Measurements from ENCODE around the gene DNAH14. TPM values are rescaled to one million over a fixed set of nuclear protein-coding genes. Genes with fewer than 3 reads are reported as not detected.
"Not testable (repeated sequence)": the region's sequence is repeated elsewhere in the genome, so short reads cannot be mapped to it uniquely, and the experiment has no call there.

DNAH14 gene
- polyA plus RNA-seq, 1 donor from 2014 or later: 24.9 TPM

DNA sequence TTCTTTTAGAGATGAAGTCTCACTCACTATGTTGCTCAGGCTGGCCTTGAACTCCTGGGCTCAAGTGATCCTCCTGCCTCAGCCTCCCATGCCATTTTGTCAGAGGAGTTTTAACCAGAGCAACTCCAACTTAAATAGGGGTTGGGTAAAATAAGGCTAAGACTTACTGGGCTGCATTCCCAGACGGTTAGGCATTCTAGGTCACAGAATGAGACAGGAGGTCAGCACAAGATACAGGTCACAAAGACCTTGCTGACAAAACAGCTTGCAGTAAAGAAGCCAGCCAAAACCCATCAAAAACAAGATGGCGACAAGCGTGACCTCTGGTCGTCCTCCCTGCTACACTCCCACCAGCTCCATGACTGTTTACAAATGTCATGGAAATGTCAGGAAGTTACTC lies 5.7 kb upstream of the DNAH14 start:
- H3K4me2 ChIP-seq (ENCODE audit: low read length): no peak overlapping the region
- H3K79me2 ChIP-seq (replicated peaks; ENCODE audit: insufficient read depth, low read length): no peaks in the 10 kb centered on the region
- H3K9ac ChIP-seq (ENCODE audit: low read length): no peak overlapping the region
- H3K9me3 ChIP-seq (ENCODE audit: low read length): no peaks in the 10 kb centered on the region
- no peaks in the 10 kb centered on the region for H3K9me2 ChIP-seq (ENCODE audit: insufficient read depth, low read length)
- TF ChIP-seq TAF1 (IDR thresholded peaks at IDR 0.05; ENCODE audit: low read depth) (no peak), MXI1 (conservative IDR thresholded peaks at IDR 0.05; ENCODE audit: poor library complexity, severe bottlenecking) (no peak), RAD21 (conservative IDR thresholded peaks at IDR 0.05) (no peak), EZH2 (IDR thresholded peaks at IDR 0.05; ENCODE audit: borderline replicate concordance, insufficient read depth, low read length, poor library complexity, severe bottlenecking) (no peak), POLR2AphosphoS5 (IDR thresholded peaks at IDR 0.05) (no peak), SMC3 (conservative IDR thresholded peaks at IDR 0.05; ENCODE audit: poor library complexity) (no peak), EP300 (conservative IDR thresholded peaks at IDR 0.05; ENCODE audit: poor library complexity, severe bottlenecking) (no peak)
- TF ChIP-seq, protein P1, sequence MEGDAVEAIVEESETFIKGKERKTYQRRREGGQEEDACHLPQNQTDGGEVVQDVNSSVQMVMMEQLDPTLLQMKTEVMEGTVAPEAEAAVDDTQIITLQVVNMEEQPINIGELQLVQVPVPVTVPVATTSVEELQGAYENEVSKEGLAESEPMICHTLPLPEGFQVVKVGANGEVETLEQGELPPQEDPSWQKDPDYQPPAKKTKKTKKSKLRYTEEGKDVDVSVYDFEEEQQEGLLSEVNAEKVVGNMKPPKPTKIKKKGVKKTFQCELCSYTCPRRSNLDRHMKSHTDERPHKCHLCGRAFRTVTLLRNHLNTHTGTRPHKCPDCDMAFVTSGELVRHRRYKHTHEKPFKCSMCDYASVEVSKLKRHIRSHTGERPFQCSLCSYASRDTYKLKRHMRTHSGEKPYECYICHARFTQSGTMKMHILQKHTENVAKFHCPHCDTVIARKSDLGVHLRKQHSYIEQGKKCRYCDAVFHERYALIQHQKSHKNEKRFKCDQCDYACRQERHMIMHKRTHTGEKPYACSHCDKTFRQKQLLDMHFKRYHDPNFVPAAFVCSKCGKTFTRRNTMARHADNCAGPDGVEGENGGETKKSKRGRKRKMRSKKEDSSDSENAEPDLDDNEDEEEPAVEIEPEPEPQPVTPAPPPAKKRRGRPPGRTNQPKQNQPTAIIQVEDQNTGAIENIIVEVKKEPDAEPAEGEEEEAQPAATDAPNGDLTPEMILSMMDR (IDR thresholded peaks at IDR 0.05; ENCODE audit: poor library complexity, severe bottlenecking): no peak
- TF ChIP-seq, protein P2, sequence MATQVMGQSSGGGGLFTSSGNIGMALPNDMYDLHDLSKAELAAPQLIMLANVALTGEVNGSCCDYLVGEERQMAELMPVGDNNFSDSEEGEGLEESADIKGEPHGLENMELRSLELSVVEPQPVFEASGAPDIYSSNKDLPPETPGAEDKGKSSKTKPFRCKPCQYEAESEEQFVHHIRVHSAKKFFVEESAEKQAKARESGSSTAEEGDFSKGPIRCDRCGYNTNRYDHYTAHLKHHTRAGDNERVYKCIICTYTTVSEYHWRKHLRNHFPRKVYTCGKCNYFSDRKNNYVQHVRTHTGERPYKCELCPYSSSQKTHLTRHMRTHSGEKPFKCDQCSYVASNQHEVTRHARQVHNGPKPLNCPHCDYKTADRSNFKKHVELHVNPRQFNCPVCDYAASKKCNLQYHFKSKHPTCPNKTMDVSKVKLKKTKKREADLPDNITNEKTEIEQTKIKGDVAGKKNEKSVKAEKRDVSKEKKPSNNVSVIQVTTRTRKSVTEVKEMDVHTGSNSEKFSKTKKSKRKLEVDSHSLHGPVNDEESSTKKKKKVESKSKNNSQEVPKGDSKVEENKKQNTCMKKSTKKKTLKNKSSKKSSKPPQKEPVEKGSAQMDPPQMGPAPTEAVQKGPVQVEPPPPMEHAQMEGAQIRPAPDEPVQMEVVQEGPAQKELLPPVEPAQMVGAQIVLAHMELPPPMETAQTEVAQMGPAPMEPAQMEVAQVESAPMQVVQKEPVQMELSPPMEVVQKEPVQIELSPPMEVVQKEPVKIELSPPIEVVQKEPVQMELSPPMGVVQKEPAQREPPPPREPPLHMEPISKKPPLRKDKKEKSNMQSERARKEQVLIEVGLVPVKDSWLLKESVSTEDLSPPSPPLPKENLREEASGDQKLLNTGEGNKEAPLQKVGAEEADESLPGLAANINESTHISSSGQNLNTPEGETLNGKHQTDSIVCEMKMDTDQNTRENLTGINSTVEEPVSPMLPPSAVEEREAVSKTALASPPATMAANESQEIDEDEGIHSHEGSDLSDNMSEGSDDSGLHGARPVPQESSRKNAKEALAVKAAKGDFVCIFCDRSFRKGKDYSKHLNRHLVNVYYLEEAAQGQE (IDR thresholded peaks at IDR 0.05; ENCODE audit: borderline replicate concordance): no peak
- H3F3A ChIP-seq (ENCODE audit: insufficient read depth, low read length, poor library complexity, severe bottlenecking): no peaks in the 10 kb centered on the region
- no peaks in the 10 kb centered on the region for H4K20me1 ChIP-seq (ENCODE audit: insufficient read depth)
- H2AFZ ChIP-seq (ENCODE audit: low read depth, low read length): no peak overlapping the region
- no peak overlapping the region for H3K4me3 ChIP-seq (ENCODE audit: low read length)
- H3K27ac ChIP-seq (ENCODE audit: low read length): no peak overlapping the region
- H3K36me3 ChIP-seq (ENCODE audit: insufficient read depth, low read length): no peaks in the 10 kb centered on the region
- H3K27me3 ChIP-seq (ENCODE audit: insufficient read depth, low read depth, low read length): no peaks in the 10 kb centered on the region

DNA sequence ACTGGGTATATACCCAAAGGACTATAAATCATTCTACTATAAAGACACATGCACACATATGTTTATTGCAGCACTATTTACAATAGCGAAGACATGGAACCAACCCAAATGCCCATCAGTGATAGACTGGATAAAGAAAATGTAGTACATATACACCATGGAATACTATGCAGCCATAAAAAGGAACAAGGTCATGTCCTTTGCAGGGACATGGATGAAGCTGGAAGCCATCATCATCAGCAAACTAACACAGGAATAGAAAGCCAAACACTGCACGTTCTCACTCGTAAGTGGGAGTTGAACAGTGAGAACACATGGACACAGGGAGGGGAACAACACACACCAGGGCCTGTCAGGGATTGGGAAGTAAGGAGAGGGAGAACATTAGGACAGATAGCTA lies 1.8 kb upstream of the DNAH14 start:
- not testable (repeated sequence) for H3K4me2 ChIP-seq (ENCODE audit: low read length); H3K27me3 ChIP-seq (ENCODE audit: insufficient read depth, low read depth, low read length); H3K79me2 ChIP-seq (replicated peaks; ENCODE audit: insufficient read depth, low read length); H3K27ac ChIP-seq (ENCODE audit: low read length); H3F3A ChIP-seq (ENCODE audit: insufficient read depth, low read length, poor library complexity, severe bottlenecking); H4K20me1 ChIP-seq (ENCODE audit: insufficient read depth); H3K4me3 ChIP-seq (ENCODE audit: low read length); H2AFZ ChIP-seq (ENCODE audit: low read depth, low read length); H3K36me3 ChIP-seq (ENCODE audit: insufficient read depth, low read length); H3K9ac ChIP-seq (ENCODE audit: low read length); H3K9me3 ChIP-seq (ENCODE audit: low read length); H3K9me2 ChIP-seq (ENCODE audit: insufficient read depth, low read length)

DNA sequence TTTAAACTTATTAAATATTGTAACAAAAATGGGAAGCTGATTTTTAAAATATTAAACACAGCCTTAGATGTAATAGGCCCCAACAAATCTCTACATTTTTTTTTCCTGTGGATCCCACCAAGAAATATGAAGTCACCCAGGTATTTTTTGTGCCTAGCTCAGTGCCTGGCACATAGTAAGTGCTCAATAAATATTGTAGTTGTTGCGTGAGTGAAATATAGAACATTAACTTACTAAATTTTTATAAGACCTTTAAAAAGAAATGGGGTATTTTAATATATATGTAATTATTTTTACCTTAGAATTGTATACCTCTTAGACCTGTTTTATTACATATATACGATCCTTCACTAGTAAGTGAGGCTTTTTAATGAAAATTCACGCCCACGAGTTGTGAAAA lies 569 bp upstream of the DNAH14 start:
- Histone ChIP-seq H3K9ac (ENCODE audit: low read length) (no peak overlapping the region), H3K9me3 (ENCODE audit: low read length) (no peaks in the 10 kb centered on the region), H4K20me1 (ENCODE audit: insufficient read depth) (no peaks in the 10 kb centered on the region), H3K36me3 (ENCODE audit: insufficient read depth, low read length) (no peaks in the 10 kb centered on the region), H3K9me2 (ENCODE audit: insufficient read depth, low read length) (no peaks in the 10 kb centered on the region), H3K79me2 (replicated peaks; ENCODE audit: insufficient read depth, low read length) (peaks cover 4% of the 10 kb centered on the region), H3K4me3 (ENCODE audit: low read length) (peak overlapping the region; percentile 75), H3K27me3 (ENCODE audit: insufficient read depth, low read depth, low read length) (no peaks in the 10 kb centered on the region), H2AFZ (ENCODE audit: low read depth, low read length) (no peak overlapping the region), H3K27ac (ENCODE audit: low read length) (no peak overlapping the region), H3K4me2 (ENCODE audit: low read length) (no peak overlapping the region), H3F3A (ENCODE audit: insufficient read depth, low read length, poor library complexity, severe bottlenecking) (no peaks in the 10 kb centered on the region)
- TF ChIP-seq, protein P1 (IDR thresholded peaks at IDR 0.05; ENCODE audit: poor library complexity, severe bottlenecking): no peak
- TF ChIP-seq SMC3 (conservative IDR thresholded peaks at IDR 0.05; ENCODE audit: poor library complexity): no peak
- TF ChIP-seq MXI1 (conservative IDR thresholded peaks at IDR 0.05; ENCODE audit: poor library complexity, severe bottlenecking): no peak
- TF ChIP-seq, protein P2 (IDR thresholded peaks at IDR 0.05; ENCODE audit: borderline replicate concordance): no peak
- no peak for TF ChIP-seq EZH2 (IDR thresholded peaks at IDR 0.05; ENCODE audit: borderline replicate concordance, insufficient read depth, low read length, poor library complexity, severe bottlenecking)
